ENCODE measurements around the gene TMEM185B.

- TF ChIP-seq CHD2 (IDR thresholded peaks at IDR 0.05; ENCODE audit: low read length, partially characterized antibody) (no peak), REST (IDR thresholded peaks at IDR 0.05; ENCODE audit: low read depth, low read length) (no peak), GATA2 (CRISPR knock-in tag; IDR thresholded peaks at IDR 0.05) (no peak), MEF2A (IDR thresholded peaks at IDR 0.05; ENCODE audit: borderline replicate concordance, low read depth) (no peak), TCF12 (IDR thresholded peaks at IDR 0.05) (no peak), TAF1 (IDR thresholded peaks at IDR 0.05; ENCODE audit: borderline replicate concordance, low read depth, low read length) (no peak), CTCF (IDR thresholded peaks at IDR 0.05) (no peak), SMC3 (IDR thresholded peaks at IDR 0.05; ENCODE audit: low read depth, low read length) (no peak), ZBTB33 (IDR thresholded peaks at IDR 0.05; ENCODE audit: borderline replicate concordance, low read depth) (no peak)
Observed at GRCh38 chr2:120230515-120231471, 7.6 kb upstream of the TMEM185B start.
